Breast epithelium (tissue), 3 donors: ENCODE data around the gene LYVE1.

ENCODE experiments used
- POLR2A ChIP-seq: fragments of 450-650 bp; IDR thresholded peaks from one replicate; pipeline ENCODE4 v1.6.1; 2016; ENCODE audit warnings: antibody characterized with exemption, mild to moderate bottlenecking, moderate library complexity
- POLR2AphosphoS5 ChIP-seq, 3 donors: sonication (generic); formaldehyde crosslinking; IDR thresholded peaks; one replicate each; pipeline ENCODE4 v1.6.1; 2017; ENCODE audit warnings: antibody characterized with exemption in 3 of 3
- TF ChIP-seq, protein P1 (sequence below), 3 donors: fragments of 450-650 bp; IDR thresholded peaks; one replicate each; pipeline ENCODE4 v1.5.1; 2016 to 2017; ENCODE audit warnings: antibody characterized with exemption in 3 of 3, mild to moderate bottlenecking in 3 of 3, moderate library complexity in 3 of 3

- TF ChIP-seq, protein P1, sequence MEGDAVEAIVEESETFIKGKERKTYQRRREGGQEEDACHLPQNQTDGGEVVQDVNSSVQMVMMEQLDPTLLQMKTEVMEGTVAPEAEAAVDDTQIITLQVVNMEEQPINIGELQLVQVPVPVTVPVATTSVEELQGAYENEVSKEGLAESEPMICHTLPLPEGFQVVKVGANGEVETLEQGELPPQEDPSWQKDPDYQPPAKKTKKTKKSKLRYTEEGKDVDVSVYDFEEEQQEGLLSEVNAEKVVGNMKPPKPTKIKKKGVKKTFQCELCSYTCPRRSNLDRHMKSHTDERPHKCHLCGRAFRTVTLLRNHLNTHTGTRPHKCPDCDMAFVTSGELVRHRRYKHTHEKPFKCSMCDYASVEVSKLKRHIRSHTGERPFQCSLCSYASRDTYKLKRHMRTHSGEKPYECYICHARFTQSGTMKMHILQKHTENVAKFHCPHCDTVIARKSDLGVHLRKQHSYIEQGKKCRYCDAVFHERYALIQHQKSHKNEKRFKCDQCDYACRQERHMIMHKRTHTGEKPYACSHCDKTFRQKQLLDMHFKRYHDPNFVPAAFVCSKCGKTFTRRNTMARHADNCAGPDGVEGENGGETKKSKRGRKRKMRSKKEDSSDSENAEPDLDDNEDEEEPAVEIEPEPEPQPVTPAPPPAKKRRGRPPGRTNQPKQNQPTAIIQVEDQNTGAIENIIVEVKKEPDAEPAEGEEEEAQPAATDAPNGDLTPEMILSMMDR (IDR thresholded peaks at IDR 0.05), result no peak
- TF ChIP-seq POLR2A, result no peak
- TF ChIP-seq POLR2AphosphoS5 (IDR thresholded peaks at IDR 0.05), result no peak
These were observed 35.9 kb upstream of the LYVE1 start for GRCh38 chr11:10604340-10604748.
